Loucy (cell line): Measurements from ENCODE around the gene CAPN2.

ENCODE experiments used
- H2AFZ ChIP-seq: fragments of 200-600 bp; sonication (generic); 2 replicates; pipeline ENCODE4 v1.6.0; 2016; ENCODE audit warnings: antibody characterized with exemption, mild to moderate bottlenecking, low read length, moderate library complexity
- H3F3A ChIP-seq: fragments of 200-600 bp; 2 replicates; pipeline ENCODE4 v1.6.0; 2016; ENCODE audit warnings: antibody characterized with exemption, low read depth, mild to moderate bottlenecking
- H3K27me3 ChIP-seq: fragments of 200-600 bp; sonication (generic); 2 replicates; pipeline ENCODE4 v1.6.1; 2014; ENCODE audit warnings: low read length, mild to moderate bottlenecking; ENCODE audit not compliant: insufficient read depth, poor library complexity, severe bottlenecking
- H3K36me3 ChIP-seq: fragments of 200-600 bp; sonication (generic); 2 replicates; pipeline ENCODE4 v1.6.1; 2016; ENCODE audit warnings: low read length; ENCODE audit not compliant: insufficient read depth
- H3K4me1 ChIP-seq: fragments of 200-600 bp; sonication (generic); 2 replicates; pipeline ENCODE4 v1.5.1; 2014; ENCODE audit warnings: low read length, mild to moderate bottlenecking; ENCODE audit not compliant: insufficient read depth, poor library complexity, severe bottlenecking
- H3K4me2 ChIP-seq: fragments of 200-600 bp; sonication (generic); 2 replicates; pipeline ENCODE4 v1.6.0; 2014; ENCODE audit warnings: antibody characterized with exemption, low read length, low read depth, mild to moderate bottlenecking; ENCODE audit not compliant: poor library complexity, severe bottlenecking
- H3K4me3 ChIP-seq: fragments of 200-600 bp; sonication (generic); 2 replicates; pipeline ENCODE4 v1.5.1; 2014; ENCODE audit warnings: low read length, mild to moderate bottlenecking, mixed read lengths; ENCODE audit not compliant: poor library complexity, severe bottlenecking
- H3K79me2 ChIP-seq: fragments of 200-600 bp; sonication (generic); 2 replicates; pipeline ENCODE4 v1.6.1; 2014; ENCODE audit warnings: low read length; ENCODE audit not compliant: insufficient read depth
- H3K9ac ChIP-seq: fragments of 200-600 bp; sonication (generic); 2 replicates; pipeline ENCODE4 v1.6.0; 2014; ENCODE audit warnings: mild to moderate bottlenecking, low read depth, low read length, moderate library complexity; ENCODE audit not compliant: poor library complexity, severe bottlenecking
- H3K9me2 ChIP-seq: fragments of 200-600 bp; sonication (generic); replicated peaks from 2 replicates; pipeline ENCODE4 v1.6.1; 2016; ENCODE audit warnings: low read depth, low read length, mixed read lengths
- H3K9me3 ChIP-seq: fragments of 200-600 bp; sonication (generic); 2 replicates; pipeline ENCODE4 v1.6.1; 2014; ENCODE audit warnings: mild to moderate bottlenecking, antibody characterized with exemption, low read length, low read depth; ENCODE audit not compliant: insufficient read depth
- H4K20me1 ChIP-seq: fragments of 200-600 bp; sonication (generic); 2 replicates; pipeline ENCODE4 v1.6.0; 2014; ENCODE audit warnings: antibody characterized with exemption, low read length, mild to moderate bottlenecking; ENCODE audit not compliant: insufficient read depth, poor library complexity, severe bottlenecking
- CTCF ChIP-seq: fragments of 200-600 bp; sonication (generic); conservative IDR thresholded peaks from 2 replicates; pipeline ENCODE4 v1.5.1; 2014; ENCODE audit warnings: mild to moderate bottlenecking, antibody characterized with exemption, low read length
- EZH2phosphoT487 ChIP-seq: fragments of 200-600 bp; IDR thresholded peaks from 2 replicates; pipeline ENCODE4 v1.6.1; 2018; ENCODE audit warnings: antibody characterized with exemption, mild to moderate bottlenecking, moderate library complexity, borderline replicate concordance

CAPN2 gene

GRCh38 chr1:223775711-223776074 is 63.4 kb downstream of the CAPN2 start:
- H3K4me2 ChIP-seq: peak overlapping the region; percentile 45
- peaks cover 27% of the 10 kb centered on the region; the same call in 1 of the 2 replicates for H3K36me3 ChIP-seq
- no peak overlapping the region for H3K4me3 ChIP-seq
- TF ChIP-seq EZH2phosphoT487 (no peak), CTCF (no peak)
- peaks cover 20% of the 10 kb centered on the region for H3K4me1 ChIP-seq
- no peak overlapping the region for H3K9ac ChIP-seq
- no peaks in the 10 kb centered on the region for H3K79me2 ChIP-seq
- no peaks in the 10 kb centered on the region for H3K9me3 ChIP-seq
- H4K20me1 ChIP-seq: no peaks in the 10 kb centered on the region
- H3F3A ChIP-seq: 0 out of 2 replicates have a peak, but pooled peaks cover 3% of the 10 kb centered on the region
- H3K27me3 ChIP-seq: no peaks in the 10 kb centered on the region
- no peak overlapping the region for H2AFZ ChIP-seq
- H3K9me2 ChIP-seq: no peaks in the 10 kb centered on the region

- Histone ChIP-seq H3F3A (0 out of 2 replicates have a peak, but pooled peaks cover 3% of the 10 kb centered on the region), H3K9me2 (no peaks in the 10 kb centered on the region), H4K20me1 (no peaks in the 10 kb centered on the region), H3K4me3 (no peak overlapping the region), H3K4me1 (peaks cover 20% of the 10 kb centered on the region), H3K36me3 (peaks cover 30% of the 10 kb centered on the region; the same call in 1 of the 2 replicates), H3K9me3 (no peaks in the 10 kb centered on the region), H3K27me3 (no peaks in the 10 kb centered on the region), H3K4me2 (peak overlapping the region; percentile 45), H3K79me2 (no peaks in the 10 kb centered on the region), H3K9ac (no peak overlapping the region), H2AFZ (no peak overlapping the region)
- TF ChIP-seq EZH2phosphoT487: no peak
- no peak for TF ChIP-seq CTCF
Observed at GRCh38 chr1:223776075-223776814, 63.9 kb downstream of the CAPN2 start.

GRCh38 chr1:223776826-223777454 is 64.6 kb downstream of the CAPN2 start:
- TF ChIP-seq EZH2phosphoT487 (no peak), CTCF (no peak)
- Histone ChIP-seq H4K20me1 (no peaks in the 10 kb centered on the region), H3K4me2 (no peak overlapping the region), H3F3A (0 out of 2 replicates have a peak, but pooled peaks cover 3% of the 10 kb centered on the region), H3K9me3 (no peaks in the 10 kb centered on the region), H3K4me1 (peaks cover 20% of the 10 kb centered on the region), H3K4me3 (no peak overlapping the region), H3K9me2 (no peaks in the 10 kb centered on the region), H2AFZ (no peak overlapping the region), H3K9ac (no peak overlapping the region), H3K27me3 (no peaks in the 10 kb centered on the region), H3K79me2 (no peaks in the 10 kb centered on the region), H3K36me3 (peaks cover 30% of the 10 kb centered on the region; the same call in 1 of the 2 replicates)
